HCT116 (cell line): ENCODE data around the gene RGS17. TPM values are rescaled to one million over a fixed set of nuclear protein-coding genes. Genes with fewer than 3 reads are reported as not detected.

Experiments used
- ATAC-seq: fragments of 200-7000 bp; cut with Tn5 transposase; 2 replicates; pipeline ENCODE4 v1.9.1; 2020; ENCODE audit warnings: mild to moderate bottlenecking, moderate library complexity
- BruUV-seq: library from RNA; stranded (reverse); fragments of 400-500 nt; replicated peaks from 2 replicates; lab custom pipeline; 2021; lab: Mats Ljungman, UMichigan
- CTCF ChIA-PET: fragments of 300-600 bp; sonication (Branson Sonifier 250); formaldehyde crosslinking; loops from one replicate; lab custom pipeline; 2021; ENCODE audit warnings: antibody characterized with exemption; lab: Charles Lee
- POLR2A ChIA-PET: fragments of 300-600, 350-600 bp; sonication (Branson Sonifier 250); formaldehyde crosslinking; loops from one replicate; lab custom pipeline; 2021; ENCODE audit warnings: antibody characterized with exemption; lab: Charles Lee
- RAD21 ChIA-PET, 2 experiments: fragments of 300-600 bp; sonication (Branson Sonifier 250); formaldehyde crosslinking; loops; one replicate each; lab custom pipeline; 2023; ENCODE audit warnings: low total read pairs in 2 of 2; ENCODE audit not compliant: uncharacterized antibody in 2 of 2, unreplicated experiment in 2 of 2, low non-redundant PET in 1 of 2; lab: Charles Lee
- DNase-seq: peaks from one replicate; pipeline ENCODE4 v3.0.0-alpha.2; 2010; ENCODE audit warnings: low read depth, low spot score
- H2AFZ ChIP-seq: fragments of 200-600 bp; shearing (Covaris generic), sonication (generic); 2 replicates; pipeline ENCODE4 v1.6.1; 2017; ENCODE audit warnings: low read depth, mixed run types, mixed read lengths, antibody characterized with exemption, low read length; ENCODE audit not compliant: poor library complexity, severe bottlenecking
- H3K27ac ChIP-seq: 2 replicates; pipeline ENCODE4 v1.5.1; 2012; ENCODE audit warnings: low read depth, low read length
- H3K27me3 ChIP-seq: fragments of 200-600 bp; sonication (generic); 2 replicates; pipeline ENCODE4 v1.6.1; 2016; ENCODE audit warnings: mixed run types, low read length, mixed read lengths; ENCODE audit not compliant: insufficient read depth
- H3K36me3 ChIP-seq, 2 experiments: fragments of 200-500 bp in 1 of 2; fragments of 200-600 bp in 1 of 2; sonication (Bioruptor generic) in 1 of 2; sonication (generic) in 1 of 2; 2 replicates each; pipeline versions ENCODE4 v1.5.1 to v1.6.1; 2014 to 2016; ENCODE audit warnings: low read length in 2 of 2, inconsistent platforms in 1 of 2, mixed read lengths in 1 of 2, mixed run types in 1 of 2; ENCODE audit not compliant: insufficient read depth in 2 of 2, control insufficient read depth in 1 of 2
- H3K4me1 ChIP-seq, 2 experiments: fragments of 200-600 bp in 1 of 2; sonication (generic) in 1 of 2; 2 replicates each; pipeline versions ENCODE4 v1.5.1 to v1.6.1; 2012 to 2017; ENCODE audit warnings: low read length in 2 of 2, inconsistent platforms in 1 of 2, mild to moderate bottlenecking in 1 of 2, mixed read lengths in 1 of 2, mixed run types in 1 of 2, moderate library complexity in 1 of 2; ENCODE audit not compliant: insufficient read depth in 2 of 2, control insufficient read depth in 1 of 2
- H3K4me2 ChIP-seq: fragments of 200-600 bp; sonication (generic); 2 replicates; pipeline ENCODE4 v1.6.1; 2017; ENCODE audit warnings: mixed run types, low read length, mixed read lengths
- H3K4me3 ChIP-seq, 2 experiments: fragments of 200-600 bp in 1 of 2; sonication (generic) in 1 of 2; replicated peaks in 1 of 2; 2 replicates each; pipeline ENCODE4 v1.5.1; 2011 to 2016; ENCODE audit warnings: low read length in 2 of 2, control low read depth in 1 of 2, low read depth in 1 of 2, mild to moderate bottlenecking in 1 of 2, mixed read lengths in 1 of 2, mixed run types in 1 of 2
- H3K79me2 ChIP-seq: fragments of 200-600 bp; sonication (generic); 2 replicates; pipeline ENCODE4 v1.6.1; 2017; ENCODE audit warnings: mild to moderate bottlenecking, mixed run types, low read length, moderate library complexity, mixed read lengths; ENCODE audit not compliant: insufficient read depth
- H3K9ac ChIP-seq: fragments of 200-600 bp; sonication (generic); 2 replicates; pipeline ENCODE4 v1.6.1; 2016; ENCODE audit warnings: low read length, mixed read lengths
- H3K9me2 ChIP-seq: fragments of 200-600 bp; sonication (generic), shearing (Covaris generic); 2 replicates; pipeline ENCODE4 v1.6.1; 2017; ENCODE audit warnings: mixed run types, mild to moderate bottlenecking, moderate library complexity; ENCODE audit not compliant: insufficient read depth
- H3K9me3 ChIP-seq, 2 experiments: fragments of 200-500 bp in 1 of 2; fragments of 200-600 bp in 1 of 2; sonication (Bioruptor generic) in 1 of 2; sonication (generic) in 1 of 2; 2 replicates each; pipeline ENCODE4 v1.6.1; 2014 to 2017; ENCODE audit warnings: low read length in 2 of 2, mixed read lengths in 2 of 2, inconsistent platforms in 1 of 2, low read depth in 1 of 2, mild to moderate bottlenecking in 1 of 2, mixed run types in 1 of 2, moderate library complexity in 1 of 2; ENCODE audit not compliant: control insufficient read depth in 1 of 2, insufficient read depth in 1 of 2
- H4K20me1 ChIP-seq: fragments of 200-600 bp; sonication (generic), shearing (Covaris generic); 2 replicates; pipeline ENCODE4 v1.6.1; 2017; ENCODE audit warnings: mixed run types, mild to moderate bottlenecking, moderate library complexity; ENCODE audit not compliant: insufficient read depth
- CBX3 ChIP-seq: IDR thresholded peaks from 2 replicates; pipeline ENCODE4 v1.6.1; 2012; ENCODE audit warnings: low read depth
- CEBPB ChIP-seq: IDR thresholded peaks from 2 replicates; pipeline ENCODE4 v1.6.1; 2012; ENCODE audit warnings: low read depth
- EGR1 ChIP-seq: IDR thresholded peaks from 2 replicates; pipeline ENCODE4 v1.6.1; 2012; ENCODE audit warnings: low read depth
- ELF1 ChIP-seq: IDR thresholded peaks from 2 replicates; pipeline ENCODE4 v1.6.1; 2012; ENCODE audit warnings: low read depth, borderline replicate concordance
- EZH2 ChIP-seq: fragments of 200-600 bp; sonication (generic); IDR thresholded peaks from 2 replicates; pipeline ENCODE4 v1.6.1; 2017; ENCODE audit warnings: antibody characterized with exemption, mixed run types
- EZH2phosphoT487 ChIP-seq: fragments of 200-600 bp; IDR thresholded peaks from 2 replicates; pipeline ENCODE4 v1.6.1; 2018; ENCODE audit warnings: antibody characterized with exemption, borderline replicate concordance
- FOSL1 ChIP-seq: IDR thresholded peaks from 2 replicates; pipeline ENCODE4 v1.6.1; 2012; ENCODE audit warnings: low read depth
- POLR2A ChIP-seq: IDR thresholded peaks from 2 replicates; pipeline ENCODE4 v1.7.0; 2011; ENCODE audit warnings: borderline replicate concordance; ENCODE audit not compliant: insufficient read depth, insufficient read length; ENCODE audit errors: extremely low read depth
- RAD21 ChIP-seq: IDR thresholded peaks from 2 replicates; pipeline ENCODE4 v1.6.1; 2012; ENCODE audit warnings: low read depth, mild to moderate bottlenecking
- SIN3A ChIP-seq: IDR thresholded peaks from 2 replicates; pipeline ENCODE4 v1.6.1; 2012; ENCODE audit warnings: low read depth
- SP1 ChIP-seq: IDR thresholded peaks from 2 replicates; pipeline ENCODE4 v1.6.1; 2012; ENCODE audit warnings: low read depth
- SRF ChIP-seq: IDR thresholded peaks from 2 replicates; pipeline ENCODE4 v1.6.1; 2012; ENCODE audit warnings: low read depth
- TCF7L2 ChIP-seq: IDR thresholded peaks from 2 replicates; pipeline ENCODE4 v1.7.0; 2011; ENCODE audit warnings: borderline replicate concordance, inconsistent platforms; ENCODE audit not compliant: insufficient read depth, insufficient read length; ENCODE audit errors: extremely low read depth
- ZNF274 ChIP-seq: fragments of 200-500 bp; sonication (Bioruptor generic); IDR thresholded peaks from 2 replicates; pipeline ENCODE4 v1.6.1; 2014; ENCODE audit warnings: mild to moderate bottlenecking, low read depth, low read length, inconsistent platforms
- intact Hi-C: fragments of 100-400 bp; cut with micrococcal nuclease; formaldehyde crosslinking; loops from 2 replicates; pipeline ENCODE4 v1.10.0; 2022
- total RNA-seq: library from RNA; stranded (reverse); gene quantifications from one replicate; pipeline ENCODE4 v1.2.1, GENCODE V29; 2021; ENCODE audit not compliant: unreplicated experiment
- TF ChIP-seq, protein P1 (sequence below), 3 experiments: fragments of 200-600 bp in 1 of 3; sonication (generic) in 1 of 3; IDR thresholded peaks in 2 of 3; conservative IDR thresholded peaks in 1 of 3; 2 replicates each; pipeline ENCODE4 v1.5.1; 2012 to 2017; ENCODE audit warnings: low read depth in 2 of 3, low read length in 2 of 3, antibody characterized with exemption in 1 of 3, borderline replicate concordance in 1 of 3, control low read depth in 1 of 3, mild to moderate bottlenecking in 1 of 3, mixed read lengths in 1 of 3, mixed run types in 1 of 3, moderate library complexity in 1 of 3; ENCODE audit not compliant: insufficient read depth in 1 of 3
- TF ChIP-seq, protein P2 (sequence below): IDR thresholded peaks from 2 replicates; pipeline ENCODE4 v1.6.1; 2012
- TF ChIP-seq, protein P3 (sequence below): IDR thresholded peaks from 2 replicates; pipeline ENCODE4 v1.6.1; 2012

RGS17 gene
- total RNA-seq, 1 experiment from 2014 or later: 3.9 TPM

DNA sequence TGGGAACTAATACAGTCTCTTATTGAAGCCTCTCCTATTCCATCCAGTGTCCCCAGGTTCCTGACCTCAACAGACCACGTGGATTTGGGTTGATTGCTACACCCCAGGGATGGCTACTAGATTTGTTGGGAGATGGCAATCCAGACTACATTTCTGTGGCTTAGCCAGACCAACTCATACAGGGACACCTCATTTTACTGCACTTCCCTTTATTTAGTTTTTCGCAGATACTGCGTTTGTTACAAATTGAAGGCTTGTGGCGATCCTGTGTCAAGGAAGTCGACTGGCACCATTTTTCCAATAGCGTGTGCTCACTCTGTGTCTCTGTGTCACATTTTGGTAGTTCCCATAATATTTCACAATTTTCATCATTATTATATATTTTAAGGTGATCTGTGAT is 118.2 kb downstream of the RGS17 start:
- Histone ChIP-seq H3K36me3 (no peaks in the 10 kb centered on the region), H3K9me3 (no peaks in the 10 kb centered on the region), H3K79me2 (no peaks in the 10 kb centered on the region), H4K20me1 (no peaks in the 10 kb centered on the region), H3K4me3 (no peak overlapping the region), H3K27me3 (no peaks in the 10 kb centered on the region), H2AFZ (no peak overlapping the region), H3K4me1 (no peaks in the 10 kb centered on the region), H3K9ac (no peak overlapping the region), H3K9me2 (no peaks in the 10 kb centered on the region), H3K4me2 (no peak overlapping the region), H3K27ac (no peak overlapping the region)
- ChIA-PET POLR2A (no interaction called here), CTCF (no interaction called here), RAD21 (no interaction called here)
- DNase-seq (no peak), ATAC-seq (no peak)
- no TSS peak for BruUV-seq
- TF ChIP-seq, protein P1, sequence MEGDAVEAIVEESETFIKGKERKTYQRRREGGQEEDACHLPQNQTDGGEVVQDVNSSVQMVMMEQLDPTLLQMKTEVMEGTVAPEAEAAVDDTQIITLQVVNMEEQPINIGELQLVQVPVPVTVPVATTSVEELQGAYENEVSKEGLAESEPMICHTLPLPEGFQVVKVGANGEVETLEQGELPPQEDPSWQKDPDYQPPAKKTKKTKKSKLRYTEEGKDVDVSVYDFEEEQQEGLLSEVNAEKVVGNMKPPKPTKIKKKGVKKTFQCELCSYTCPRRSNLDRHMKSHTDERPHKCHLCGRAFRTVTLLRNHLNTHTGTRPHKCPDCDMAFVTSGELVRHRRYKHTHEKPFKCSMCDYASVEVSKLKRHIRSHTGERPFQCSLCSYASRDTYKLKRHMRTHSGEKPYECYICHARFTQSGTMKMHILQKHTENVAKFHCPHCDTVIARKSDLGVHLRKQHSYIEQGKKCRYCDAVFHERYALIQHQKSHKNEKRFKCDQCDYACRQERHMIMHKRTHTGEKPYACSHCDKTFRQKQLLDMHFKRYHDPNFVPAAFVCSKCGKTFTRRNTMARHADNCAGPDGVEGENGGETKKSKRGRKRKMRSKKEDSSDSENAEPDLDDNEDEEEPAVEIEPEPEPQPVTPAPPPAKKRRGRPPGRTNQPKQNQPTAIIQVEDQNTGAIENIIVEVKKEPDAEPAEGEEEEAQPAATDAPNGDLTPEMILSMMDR (IDR thresholded peaks at IDR 0.05 in 2 of 3, conservative IDR thresholded peaks at IDR 0.05 in 1 of 3; ENCODE audit: borderline replicate concordance in 1 of 3, insufficient read depth in 1 of 3, low read depth in 2 of 3, low read length in 2 of 3): no peak
- TF ChIP-seq EGR1 (no peak), EZH2 (no peak), ELF1 (no peak), RAD21 (no peak), FOSL1 (no peak), CEBPB (no peak), SP1 (no peak), EZH2phosphoT487 (no peak), CBX3 (no peak), TCF7L2 (no peak), SRF (no peak), SIN3A (no peak), POLR2A (no peak), ZNF274 (no peak)
- TF ChIP-seq, protein P2, sequence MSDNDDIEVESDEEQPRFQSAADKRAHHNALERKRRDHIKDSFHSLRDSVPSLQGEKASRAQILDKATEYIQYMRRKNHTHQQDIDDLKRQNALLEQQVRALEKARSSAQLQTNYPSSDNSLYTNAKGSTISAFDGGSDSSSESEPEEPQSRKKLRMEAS: no peak
- TF ChIP-seq, protein P3, sequence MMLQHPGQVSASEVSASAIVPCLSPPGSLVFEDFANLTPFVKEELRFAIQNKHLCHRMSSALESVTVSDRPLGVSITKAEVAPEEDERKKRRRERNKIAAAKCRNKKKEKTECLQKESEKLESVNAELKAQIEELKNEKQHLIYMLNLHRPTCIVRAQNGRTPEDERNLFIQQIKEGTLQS: no peak
- intact Hi-C loops: no loop called here
